Keratinocyte (primary cell): ENCODE measurements around the gene AMN. TPM values are rescaled to one million over a fixed set of nuclear protein-coding genes. Genes with fewer than 3 reads are reported as not detected.

Experiments
- DNase-seq: peaks from one replicate; pipeline ENCODE4 v3.0.0-alpha.2; 2011; ENCODE audit warnings: low read depth, missing footprints, low spot score
- FAIRE-seq: peaks from 2 replicates; lab custom pipeline; 2011; peaks lifted over from hg19 to GRCh38; lab: Jason Lieb, UNC
- H2AFZ ChIP-seq: 2 replicates; pipeline ENCODE4 v1.6.0; 2012; ENCODE audit warnings: low read length, control low read depth, inconsistent platforms; ENCODE audit not compliant: control insufficient read depth
- H3K27ac ChIP-seq: 2 replicates; pipeline ENCODE4 v1.5.1; 2011; ENCODE audit warnings: low read length; ENCODE audit not compliant: control insufficient read depth, insufficient read depth
- H3K27me3 ChIP-seq: 3 replicates; pipeline ENCODE4 v1.6.0; 2011; ENCODE audit warnings: low read length; ENCODE audit not compliant: control insufficient read depth, insufficient read depth; ENCODE audit errors: extremely low read depth
- H3K36me3 ChIP-seq, 2 experiments: 2 replicates in 1 of 2; 3 replicates in 1 of 2; pipeline ENCODE4 v1.5.1; 2011; ENCODE audit warnings: low read length in 2 of 2, mild to moderate bottlenecking in 1 of 2; ENCODE audit not compliant: control insufficient read depth in 2 of 2, insufficient read depth in 2 of 2; ENCODE audit errors: extremely low read depth in 1 of 2
- H3K4me1 ChIP-seq: 3 replicates; pipeline ENCODE4 v1.5.1; 2011; ENCODE audit warnings: low read length; ENCODE audit not compliant: control insufficient read depth, insufficient read depth; ENCODE audit errors: extremely low read depth
- H3K4me2 ChIP-seq: 3 replicates; pipeline ENCODE4 v1.6.0; 2011; ENCODE audit warnings: low read depth, low read length; ENCODE audit not compliant: control insufficient read depth, insufficient read depth; ENCODE audit errors: extremely low read depth
- H3K4me3 ChIP-seq, 3 experiments: fragments of 200-600 bp in 1 of 3; sonication (generic) in 1 of 3; 2 replicates in 2 of 3; 3 replicates in 1 of 3; pipeline ENCODE4 v1.5.1; 2011 to 2016; ENCODE audit warnings: low read length in 3 of 3, mild to moderate bottlenecking in 3 of 3, control low read depth in 2 of 3, inconsistent platforms in 1 of 3, low read depth in 1 of 3, mixed read lengths in 1 of 3, mixed run types in 1 of 3, moderate library complexity in 1 of 3; ENCODE audit not compliant: control insufficient read depth in 2 of 3, insufficient read depth in 2 of 3; ENCODE audit errors: extremely low read depth in 1 of 3
- H3K79me2 ChIP-seq: 2 replicates; pipeline ENCODE4 v1.6.0; 2012; ENCODE audit warnings: low read length; ENCODE audit not compliant: control insufficient read depth, insufficient read depth
- H3K9ac ChIP-seq: 3 replicates; pipeline ENCODE4 v1.6.0; 2011; ENCODE audit warnings: low read length; ENCODE audit not compliant: control insufficient read depth, insufficient read depth; ENCODE audit errors: extremely low read depth
- H3K9me1 ChIP-seq: 3 replicates; pipeline ENCODE4 v1.6.0; 2011; ENCODE audit warnings: low read length; ENCODE audit not compliant: control insufficient read depth, insufficient read depth; ENCODE audit errors: extremely low read depth
- H3K9me3 ChIP-seq: 2 replicates; pipeline ENCODE4 v1.5.1; 2012; ENCODE audit warnings: low read depth, low read length; ENCODE audit not compliant: control insufficient read depth
- H4K20me1 ChIP-seq: 3 replicates; pipeline ENCODE4 v1.6.0; 2011; ENCODE audit warnings: low read length; ENCODE audit not compliant: control insufficient read depth, insufficient read depth; ENCODE audit errors: extremely low read depth
- EZH2 ChIP-seq: IDR thresholded peaks from one replicate; pipeline ENCODE4 v1.6.1; 2012; ENCODE audit warnings: inconsistent platforms, mild to moderate bottlenecking, low read length, moderate library complexity
- dilution Hi-C: fragments of 300-500 bp; cut with MboI; formaldehyde crosslinking; loops from one replicate; pipeline ENCODE4 v1.7.0; 2020; ENCODE audit warnings: low sequenced_read_pairs; ENCODE audit not compliant: extremely low pct_ligation_motif_present
- polyA plus RNA-seq, 5 experiments: library from polyadenylated mRNA; depleted of rRNA in 3 of 5; stranded (reverse) in 3 of 5; stranded (forward) in 1 of 5; unstranded in 1 of 5; fragments of >200 nt; gene quantifications; 1 replicate in 1 of 5; 2 replicates in 3 of 5; 3 replicates in 1 of 5; pipeline versions ENCODE4 v1.2.1 to v1.2.3, GENCODE V29; 2011 to 2012; ENCODE audit warnings: missing spikeins in 2 of 5, low read depth in 1 of 5, low replicate concordance in 1 of 5
- TF ChIP-seq, protein P1 (sequence below), 3 experiments: IDR thresholded peaks in 1 of 3; conservative IDR thresholded peaks in 1 of 3; optimal IDR thresholded peaks in 1 of 3; 2 replicates in 2 of 3; 3 replicates in 1 of 3; pipeline versions ENCODE3 to v1.5.1; 2011; ENCODE audit warnings: low read length in 3 of 3, mild to moderate bottlenecking in 3 of 3, moderate library complexity in 2 of 3, control low read depth in 1 of 3, inconsistent platforms in 1 of 3; ENCODE audit not compliant: insufficient read depth in 2 of 3; ENCODE audit errors: extremely low read depth in 1 of 3

Gene AMN
- polyA plus RNA-seq, 1 donor (not counting 4 experiments of a cell fraction or from before 2014, with no cell fraction given): 0.22 TPM

DNA sequence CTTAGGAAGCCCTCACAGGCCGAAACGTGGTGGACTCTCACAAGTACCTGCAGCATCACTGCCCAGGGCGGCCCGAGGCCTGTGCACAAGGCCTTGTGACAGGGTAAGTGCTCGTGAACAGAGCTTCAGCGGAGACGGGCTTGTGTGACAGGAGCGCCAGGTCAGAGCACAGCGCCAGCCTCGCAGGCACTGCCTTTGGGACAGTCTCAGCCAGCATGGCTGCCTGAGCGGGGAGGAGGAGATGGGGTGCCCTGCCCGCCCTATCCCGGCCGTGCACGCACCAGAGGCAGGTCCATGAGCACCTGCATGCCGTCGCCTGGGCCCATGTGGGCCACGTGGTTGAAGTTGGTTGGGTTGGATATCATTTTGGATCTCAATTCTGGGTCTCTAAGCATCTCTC lies 16.9 kb downstream of the AMN start:
- Histone ChIP-seq H2AFZ (no peak overlapping the region), H3K27me3 (no peaks in the 10 kb centered on the region), H3K79me2 (no peaks in the 10 kb centered on the region), H3K4me2 (no peak overlapping the region), H3K4me1 (no peaks in the 10 kb centered on the region), H3K36me3 (peaks cover 9 to 37% of the 10 kb centered on the region in 2 experiments), H3K4me3 (no peak overlapping the region), H3K9me3 (no peaks in the 10 kb centered on the region), H4K20me1 (no peaks in the 10 kb centered on the region), H3K9me1 (no peaks in the 10 kb centered on the region), H3K27ac (no peak overlapping the region), H3K9ac (no peak overlapping the region)
- no peak for DNase-seq
- dilution Hi-C loops: no loop called here
- FAIRE-seq: no peak
- no peak for TF ChIP-seq EZH2
- TF ChIP-seq, protein P1, sequence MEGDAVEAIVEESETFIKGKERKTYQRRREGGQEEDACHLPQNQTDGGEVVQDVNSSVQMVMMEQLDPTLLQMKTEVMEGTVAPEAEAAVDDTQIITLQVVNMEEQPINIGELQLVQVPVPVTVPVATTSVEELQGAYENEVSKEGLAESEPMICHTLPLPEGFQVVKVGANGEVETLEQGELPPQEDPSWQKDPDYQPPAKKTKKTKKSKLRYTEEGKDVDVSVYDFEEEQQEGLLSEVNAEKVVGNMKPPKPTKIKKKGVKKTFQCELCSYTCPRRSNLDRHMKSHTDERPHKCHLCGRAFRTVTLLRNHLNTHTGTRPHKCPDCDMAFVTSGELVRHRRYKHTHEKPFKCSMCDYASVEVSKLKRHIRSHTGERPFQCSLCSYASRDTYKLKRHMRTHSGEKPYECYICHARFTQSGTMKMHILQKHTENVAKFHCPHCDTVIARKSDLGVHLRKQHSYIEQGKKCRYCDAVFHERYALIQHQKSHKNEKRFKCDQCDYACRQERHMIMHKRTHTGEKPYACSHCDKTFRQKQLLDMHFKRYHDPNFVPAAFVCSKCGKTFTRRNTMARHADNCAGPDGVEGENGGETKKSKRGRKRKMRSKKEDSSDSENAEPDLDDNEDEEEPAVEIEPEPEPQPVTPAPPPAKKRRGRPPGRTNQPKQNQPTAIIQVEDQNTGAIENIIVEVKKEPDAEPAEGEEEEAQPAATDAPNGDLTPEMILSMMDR (optimal IDR thresholded peaks at IDR 0.05 in 1 of 3, IDR thresholded peaks at IDR 0.05 in 1 of 3, conservative IDR thresholded peaks at IDR 0.05 in 1 of 3; ENCODE audit: extremely low read depth in 1 of 3, insufficient read depth in 2 of 3, low read length in 3 of 3): no peak

DNA sequence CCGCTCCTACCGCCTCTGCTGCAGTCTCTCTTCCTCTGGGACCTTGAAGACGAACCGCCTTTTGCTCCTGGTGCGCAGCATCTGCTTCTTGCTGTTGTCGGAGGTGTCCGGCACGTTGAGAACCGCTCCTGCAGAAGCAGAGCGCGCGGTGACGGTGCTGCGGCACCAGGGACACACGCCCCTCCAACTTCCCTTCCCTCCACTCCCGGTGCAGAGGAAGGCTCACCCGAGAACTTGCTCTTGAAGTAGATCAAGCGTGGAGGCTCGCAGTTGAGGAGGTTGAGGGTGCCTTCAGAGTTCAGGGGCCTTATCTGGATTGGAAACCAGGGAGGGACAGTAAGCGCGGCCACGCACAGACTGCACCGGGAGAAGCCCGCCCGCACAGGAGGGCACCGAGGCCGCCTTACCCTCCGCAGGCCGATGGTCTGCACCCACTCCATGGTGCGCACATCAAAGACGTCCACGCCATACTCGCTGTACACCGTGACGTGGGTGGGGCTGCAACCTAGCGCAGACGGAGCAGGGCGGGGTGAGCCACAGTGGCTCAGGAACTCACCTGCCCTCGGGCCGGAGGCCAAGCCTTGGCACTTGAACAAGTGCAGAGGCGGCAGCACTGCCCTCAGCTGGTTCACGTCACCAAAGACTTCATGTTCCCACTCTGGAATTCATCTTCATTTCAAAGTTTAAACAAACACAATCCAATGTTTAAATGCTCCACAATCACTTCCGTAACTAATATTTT lies 17.5 kb downstream of the AMN start:
- dilution Hi-C loops: no loop called here
- no peak overlapping the region for H3K9ac ChIP-seq
- H4K20me1 ChIP-seq: no peaks in the 10 kb centered on the region
- no peaks in the 10 kb centered on the region for H3K9me1 ChIP-seq
- no peaks in the 10 kb centered on the region for H3K9me3 ChIP-seq
- H3K27ac ChIP-seq: no peak overlapping the region
- H2AFZ ChIP-seq: no peak overlapping the region
- no peak for FAIRE-seq
- H3K27me3 ChIP-seq: no peaks in the 10 kb centered on the region
- H3K4me1 ChIP-seq: no peaks in the 10 kb centered on the region
- H3K4me3 ChIP-seq: no peak overlapping the region
- H3K36me3 ChIP-seq: peaks cover 10 to 41% of the 10 kb centered on the region in 2 experiments
- TF ChIP-seq, protein P1 (optimal IDR thresholded peaks at IDR 0.05 in 1 of 3, IDR thresholded peaks at IDR 0.05 in 1 of 3, conservative IDR thresholded peaks at IDR 0.05 in 1 of 3; ENCODE audit: extremely low read depth in 1 of 3, insufficient read depth in 2 of 3, low read length in 3 of 3): no peak
- TF ChIP-seq EZH2: no peak
- no peak for DNase-seq
- H3K4me2 ChIP-seq: no peak overlapping the region
- no peaks in the 10 kb centered on the region for H3K79me2 ChIP-seq
